ENCODE data around the gene ZKSCAN2. TPM values are rescaled to one million over a fixed set of nuclear protein-coding genes. Genes with fewer than 3 reads are reported as not detected.

Gene ZKSCAN2
- total and polyA plus RNA-seq, 4 donors = 0.88 to 5.1 (median 3.0) TPM

DNA sequence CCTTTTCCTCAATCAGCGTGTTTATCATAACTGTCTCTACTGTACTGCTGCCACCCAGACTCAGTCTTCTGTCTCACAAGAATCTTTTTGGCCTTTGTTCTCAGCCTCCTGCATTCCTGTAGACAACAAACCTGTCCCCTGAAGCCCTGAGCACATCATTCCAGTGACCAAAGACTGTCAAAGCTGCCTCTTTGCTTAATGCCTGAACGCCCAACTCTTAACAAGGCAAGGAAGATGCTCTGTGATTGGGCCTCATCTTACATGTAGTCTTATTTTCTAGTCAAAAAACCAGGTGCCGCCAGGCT is 70.2 kb downstream of the ZKSCAN2 start:
- Histone ChIP-seq H3K27ac (ENCODE audit: low read depth in 1 of 2, low read length in 2 of 2) (no peak overlapping the region), H3K4me3 (ENCODE audit: low read length in 2 of 2) (no peak overlapping the region), H3K27me3 (ENCODE audit: control insufficient read depth in 1 of 2, insufficient read depth in 2 of 2, low read length in 1 of 2) (no peaks in the 10 kb centered on the region), H3K36me3 (ENCODE audit: control insufficient read depth in 1 of 2, insufficient read depth in 2 of 2, low read length in 1 of 2) (no peaks in the 10 kb centered on the region), H3K9me3 (ENCODE audit: control insufficient read depth, low read length) (no peaks in the 10 kb centered on the region), H3K4me1 (ENCODE audit: control insufficient read depth in 1 of 2, insufficient read depth in 2 of 2, low read length in 2 of 2) (no peaks in the 10 kb centered on the region)
- no peak for DNase-seq
- intact Hi-C loops (cut with DNase I) = no loop called here
- ATAC-seq (ENCODE audit: low FRiP score) = no peak
- 95 to 96% methylated on average over 3 of the region's 3 CpGs for WGBS, 2 donors

Other genes starting within 250 kb of the ZKSCAN2 start
- 100 to 1,000 TPM in 1 of 2 donors, 10 to 100 TPM in 1; 95.8 to 122 TPM for gene ARHGAP17, start 242.5 kb downstream of the ZKSCAN2 start, total RNA-seq
- gene ARHGAP17, start 242.5 kb downstream of the ZKSCAN2 start, polyA plus RNA-seq = 10 to 100 TPM; 12.9 to 56.7 TPM
- gene LCMT1, start 146.1 kb downstream of the ZKSCAN2 start, total RNA-seq = 10 to 100 TPM; 26.7 to 29.9 TPM
- 10 to 100 TPM; 23.9 to 28.2 TPM for gene LCMT1, start 146.1 kb downstream of the ZKSCAN2 start, polyA plus RNA-seq
- gene AQP8, start 40.9 kb downstream of the ZKSCAN2 start, total RNA-seq = not detected
- 1 to 10 TPM in 1 of 2 donors, under 1 TPM in 1; 0.46 to 3.8 TPM for gene AQP8, start 40.9 kb downstream of the ZKSCAN2 start, polyA plus RNA-seq

Measured in aorta (tissue), 5 donors.